HG03095 (cell line): ENCODE data around the gene PBX1.

Experiments used
- ATAC-seq: cut with Tn5 transposase; IDR thresholded peaks from one replicate; pipeline ENCODE4 v1.9.1; 2021; ENCODE audit warnings: moderate library complexity; ENCODE audit not compliant: unreplicated experiment

The PBX1 gene

DNA sequence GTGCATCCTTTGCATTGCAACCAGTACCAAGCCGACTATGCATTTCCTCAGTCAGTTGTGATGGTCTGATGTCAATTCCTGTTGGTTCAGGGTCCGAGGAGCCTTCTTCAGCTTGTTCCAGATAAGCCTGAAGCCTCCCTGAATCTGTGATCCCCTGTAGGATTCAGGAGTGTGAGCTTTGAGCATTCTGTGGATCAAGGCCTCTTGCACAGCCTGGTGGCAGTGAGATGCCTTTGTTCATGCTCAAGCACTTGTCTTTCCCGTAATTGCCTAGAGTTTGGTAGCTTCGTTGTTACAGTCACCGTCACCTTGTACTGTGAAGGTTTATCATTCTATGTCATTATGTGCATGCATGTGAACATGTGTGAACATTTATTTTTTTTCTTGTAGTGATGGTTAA, 103.5 kb downstream of the PBX1 start:
- ATAC-seq, result no peak

DNA sequence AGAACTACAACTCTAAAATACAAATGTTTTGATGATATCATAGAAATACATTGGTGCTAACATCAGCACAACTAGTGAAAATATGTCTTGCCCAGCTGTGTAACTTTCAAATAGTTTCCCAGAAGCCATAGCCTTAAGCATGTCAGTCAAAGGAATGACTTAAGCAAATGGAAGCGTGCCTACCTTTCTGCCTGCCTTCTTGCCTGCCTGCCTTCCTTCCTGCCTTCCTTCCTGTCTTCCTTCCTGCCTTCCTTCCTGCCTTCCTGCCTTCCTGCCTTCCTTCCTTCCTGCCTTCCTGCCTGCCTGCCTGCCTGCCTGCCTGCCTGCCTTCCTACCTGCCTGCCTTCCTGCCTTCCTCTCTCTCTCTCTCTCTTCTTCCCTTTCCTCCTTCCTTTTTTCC, 104.0 kb downstream of the PBX1 start:
- ATAC-seq, result no peak

DNA sequence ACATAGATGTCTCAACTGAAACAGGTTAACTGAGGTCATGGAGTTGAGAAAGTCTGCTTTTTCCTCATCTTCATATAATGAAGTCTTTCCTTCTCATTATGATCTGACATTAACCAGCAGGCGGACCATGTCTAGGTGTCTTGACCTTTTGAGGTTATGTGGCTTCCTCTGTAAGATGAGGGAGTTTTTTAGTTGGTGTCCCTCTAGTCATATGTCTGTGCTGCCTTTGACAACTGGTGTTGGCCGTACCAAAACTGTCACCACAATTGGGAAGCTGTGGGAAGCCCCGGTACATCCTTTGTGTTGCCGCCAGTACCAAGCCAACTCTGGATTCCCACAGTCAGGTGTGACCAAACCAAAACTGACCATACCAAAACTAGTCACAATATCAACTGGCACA, 105.1 kb downstream of the PBX1 start:
- no peak for ATAC-seq

DNA sequence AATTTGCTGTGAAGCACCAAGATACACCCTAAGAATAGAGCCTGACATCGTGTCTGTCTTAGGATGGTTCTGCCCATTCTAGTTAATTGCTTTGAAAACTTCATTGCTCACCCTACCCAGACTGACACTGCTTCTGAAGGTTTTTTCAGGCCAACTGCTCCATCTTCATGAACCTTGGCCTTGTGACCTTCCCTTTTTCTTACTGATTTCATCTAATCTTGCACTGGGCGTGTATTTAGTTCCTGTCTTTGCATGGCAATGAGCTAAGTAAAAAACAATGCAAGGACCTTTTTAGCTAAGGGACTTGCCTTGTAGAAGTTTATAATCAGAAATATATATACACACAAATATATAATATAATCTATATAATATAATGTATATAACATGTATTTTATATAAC, 108.0 kb downstream of the PBX1 start:
- no peak for ATAC-seq

DNA sequence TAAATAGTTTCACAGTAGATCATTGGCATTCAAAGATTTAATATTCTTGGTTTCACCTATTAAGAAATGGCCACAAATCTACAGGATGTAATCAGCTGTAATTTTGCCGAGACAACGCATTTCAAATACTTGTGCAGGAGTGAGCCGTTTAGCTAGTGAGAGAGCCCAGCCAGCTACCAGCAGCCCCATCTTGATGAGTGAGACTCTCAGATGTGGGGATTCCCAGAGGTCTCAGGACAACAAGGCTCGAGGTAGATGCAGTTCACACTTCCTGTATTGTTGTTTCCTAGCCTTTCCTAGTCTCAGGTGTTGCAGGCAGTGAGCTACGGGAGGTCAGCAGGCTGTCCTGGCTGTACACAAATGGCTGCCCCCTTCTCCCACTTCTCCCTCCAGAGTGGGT, 108.6 kb downstream of the PBX1 start:
- ATAC-seq, result no peak

DNA sequence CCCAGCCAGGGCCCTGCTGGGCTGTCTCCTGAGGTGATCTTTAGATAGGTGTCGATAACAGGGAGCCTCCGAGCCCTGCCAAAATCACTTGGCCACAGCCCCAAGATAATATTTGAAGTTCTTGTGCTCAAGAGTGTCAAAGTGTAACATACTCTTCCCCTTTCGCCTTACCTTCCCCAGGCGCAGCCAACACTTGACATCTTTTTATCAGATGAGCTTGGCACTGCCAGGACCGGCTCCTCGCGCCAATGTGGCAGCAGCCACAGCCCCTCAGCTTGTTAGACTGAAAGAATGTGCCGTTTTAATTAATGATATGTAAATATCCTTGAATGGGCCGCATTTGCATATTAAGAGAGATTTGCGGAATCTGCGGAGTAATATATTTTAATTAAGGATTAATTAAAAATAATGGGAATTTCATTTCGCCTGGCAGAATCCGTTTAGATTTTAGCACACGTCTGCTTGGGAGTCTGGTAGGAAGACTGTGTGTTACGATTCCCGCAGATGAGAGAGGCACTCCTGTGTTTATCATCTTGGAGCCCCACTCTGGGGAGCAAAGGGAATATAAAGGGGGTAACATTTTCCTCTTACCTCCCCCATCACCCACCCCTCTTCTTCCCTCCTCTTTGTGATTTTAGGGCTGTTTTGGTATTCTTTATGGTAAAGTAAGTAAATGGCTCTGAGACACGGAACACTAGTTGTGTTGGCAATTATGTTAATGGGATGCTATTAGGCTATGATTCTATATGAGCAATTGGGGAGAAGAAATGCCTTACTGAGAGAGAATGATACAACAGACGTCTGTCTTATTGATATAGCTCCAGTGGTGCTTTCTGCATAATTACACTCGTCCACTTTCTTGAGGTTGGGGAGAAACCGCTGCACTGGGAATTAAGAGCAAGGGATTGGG, 109.8 kb downstream of the PBX1 start:
- ATAC-seq, result no peak

DNA sequence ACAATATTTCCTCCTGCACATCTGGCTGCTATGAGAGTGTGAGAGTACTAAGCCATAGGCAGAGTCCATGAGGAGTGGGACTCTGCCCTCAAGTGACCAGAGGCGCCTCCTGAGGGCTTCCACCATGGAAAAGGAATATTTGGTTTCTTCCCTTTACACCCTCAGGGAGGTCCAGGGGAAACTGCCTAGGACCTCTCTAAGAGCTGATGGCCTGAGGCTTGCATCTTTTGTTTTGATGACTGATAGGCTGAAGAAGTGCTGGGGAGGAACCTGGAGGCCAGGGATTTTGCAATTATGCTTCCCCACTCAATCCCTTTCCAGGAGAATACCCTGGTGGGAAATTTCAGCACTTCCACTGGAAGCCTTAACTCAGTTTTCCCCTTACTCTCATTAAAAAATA, 111.0 kb downstream of the PBX1 start:
- ATAC-seq, result no peak

DNA sequence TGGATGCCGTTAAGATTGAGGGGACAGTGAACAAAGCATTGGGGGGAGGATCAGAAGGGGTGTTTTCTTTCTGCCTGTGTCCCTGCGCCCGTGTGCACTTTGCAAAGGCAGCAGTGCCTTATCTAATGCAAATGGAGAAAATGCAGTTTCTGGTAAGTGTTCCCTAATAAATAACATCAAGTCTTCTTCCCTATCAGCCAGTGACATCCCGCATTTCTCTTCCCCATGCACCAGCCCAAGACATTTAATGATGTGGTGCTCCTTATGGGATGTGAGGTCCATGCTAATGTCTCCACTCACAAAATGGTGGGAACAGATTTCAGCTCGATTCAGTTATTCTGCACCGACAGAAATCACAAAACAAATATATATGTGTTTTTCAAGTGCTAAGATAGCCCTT, 111.8 kb downstream of the PBX1 start:
- no peak for ATAC-seq

DNA sequence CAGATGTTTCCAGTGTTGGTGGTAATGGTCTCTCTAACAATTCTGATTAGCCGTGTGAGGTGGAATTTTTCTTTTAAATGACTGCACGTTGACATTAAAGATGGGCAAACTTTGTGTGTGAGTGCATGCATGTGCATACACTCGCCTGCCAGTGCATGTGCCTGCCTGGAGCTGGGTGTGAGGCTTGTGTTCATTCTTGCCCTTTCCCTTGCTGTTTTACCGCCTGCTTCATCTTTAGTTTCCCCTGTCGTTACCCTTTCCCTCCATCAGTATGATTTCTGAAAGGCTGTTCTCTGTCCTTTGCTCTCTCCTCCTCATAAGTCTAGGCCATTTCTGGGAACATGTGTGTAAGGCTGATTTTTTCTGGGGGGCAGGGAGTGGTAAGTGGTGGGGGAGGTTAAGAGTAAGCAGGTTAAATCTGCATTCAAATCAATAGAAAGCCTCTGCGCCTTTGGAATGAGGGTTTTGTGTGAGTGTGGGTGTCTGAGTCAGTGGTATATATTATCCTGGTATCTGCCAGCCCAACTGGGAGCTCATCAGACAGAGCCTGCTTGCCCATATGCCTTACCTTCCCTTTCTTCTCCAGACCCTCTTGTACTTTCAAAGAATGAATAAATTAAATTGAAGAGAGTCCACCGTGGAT, 112.5 kb downstream of the PBX1 start:
- ATAC-seq, result no peak

DNA sequence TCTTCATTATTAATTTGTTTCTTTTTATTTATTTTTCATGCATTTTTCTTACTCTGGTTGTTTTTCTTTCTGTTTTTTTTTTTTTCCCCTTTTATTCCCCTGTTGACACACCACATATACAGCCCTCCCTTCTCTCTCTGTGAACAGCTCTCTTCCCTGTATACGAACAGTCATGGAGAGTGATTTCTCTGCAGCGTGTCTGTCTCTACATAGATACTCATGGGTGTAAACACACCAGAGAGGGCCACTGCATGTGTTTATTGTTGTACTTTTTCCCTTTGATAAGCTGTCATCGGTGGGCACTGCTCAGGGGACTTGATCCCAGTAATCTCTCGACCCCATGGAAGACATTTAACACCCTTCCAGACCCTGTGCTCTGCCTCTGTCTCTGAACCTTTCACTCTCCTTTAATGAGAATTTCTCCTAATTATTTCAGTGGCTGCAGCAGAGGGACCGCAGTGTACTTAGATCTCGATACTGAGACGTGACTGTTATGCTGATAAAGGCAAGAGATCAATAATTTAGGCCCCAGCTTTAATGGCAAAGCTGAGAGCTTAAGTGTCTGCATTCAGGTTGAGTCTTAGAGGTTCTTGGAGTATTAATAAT, 113.1 kb downstream of the PBX1 start:
- no peak for ATAC-seq

DNA sequence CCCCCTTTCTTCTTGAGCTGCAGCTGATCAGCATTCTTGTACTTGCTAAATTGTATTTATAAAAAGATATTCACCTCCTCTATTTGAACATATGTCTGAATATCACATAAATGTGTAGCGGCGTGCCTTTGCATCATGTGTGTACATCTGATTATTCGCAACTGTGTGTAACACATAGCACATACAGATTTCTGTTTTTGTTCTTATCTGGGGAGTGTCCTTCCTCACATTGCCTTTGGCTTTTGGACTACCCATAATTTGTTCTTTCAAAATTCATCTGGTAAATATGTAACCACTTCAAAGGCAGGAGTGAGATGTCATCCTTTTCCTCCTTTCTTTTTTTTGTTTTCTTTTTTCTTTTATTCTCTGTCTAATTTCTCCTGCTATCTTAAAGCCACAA, 113.6 kb downstream of the PBX1 start:
- ATAC-seq, result no peak

DNA sequence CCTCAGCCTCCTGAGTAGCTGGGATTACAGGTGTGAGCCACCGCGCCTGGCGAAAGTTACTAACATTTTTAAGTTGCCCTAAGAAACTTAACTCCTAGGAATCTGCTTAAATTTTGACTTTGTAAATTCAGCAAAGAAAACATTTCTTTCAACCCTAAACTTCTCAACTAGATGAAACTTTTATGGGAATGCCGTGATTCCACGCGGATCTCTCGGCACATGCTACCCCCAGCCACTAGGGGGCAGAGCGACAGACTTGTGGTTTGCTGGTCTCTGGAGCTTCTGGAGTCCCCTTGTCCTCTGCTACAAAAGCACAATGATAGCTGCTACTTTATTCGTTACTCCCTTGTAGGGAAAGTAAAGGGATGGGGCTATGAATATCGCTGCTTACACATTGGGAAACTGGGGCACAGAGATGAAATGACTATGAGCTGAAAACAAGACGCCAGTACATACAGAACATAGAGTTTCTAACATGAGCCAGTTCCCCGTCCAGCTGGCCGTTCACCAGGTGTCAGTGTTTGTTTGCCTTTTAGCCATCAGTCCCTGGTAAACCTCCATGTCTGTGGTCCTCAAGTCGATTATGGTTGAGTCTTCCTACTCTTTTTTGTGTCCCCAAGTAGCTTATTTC, 114.7 kb downstream of the PBX1 start:
- ATAC-seq, result no peak

DNA sequence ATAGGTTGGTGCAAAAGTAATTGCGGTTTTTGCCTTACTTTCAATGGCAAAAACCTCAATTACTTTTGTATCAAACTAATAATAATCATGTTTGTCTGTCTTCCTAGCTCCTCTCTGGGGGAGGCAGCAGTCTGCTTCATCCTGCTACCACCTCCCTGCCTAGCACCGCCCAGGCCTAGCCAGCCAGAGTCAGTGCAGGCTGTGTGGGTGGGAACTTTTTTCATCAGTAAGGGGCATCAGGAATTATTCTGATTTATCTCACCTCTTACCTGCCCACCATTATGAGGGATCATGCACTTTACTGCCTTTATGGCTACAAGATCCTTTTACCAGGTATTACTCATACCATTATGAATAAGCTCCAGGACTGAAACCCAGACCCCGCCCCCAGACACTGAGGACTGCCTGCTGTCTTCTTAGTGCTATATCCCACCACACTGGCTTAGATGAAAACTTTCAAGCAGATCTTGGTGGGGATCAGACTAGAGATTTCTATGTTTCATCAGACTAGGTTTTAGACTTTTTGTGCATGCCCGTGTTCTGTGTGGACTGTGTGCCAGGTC, 116.4 kb downstream of the PBX1 start:
- no peak for ATAC-seq

DNA sequence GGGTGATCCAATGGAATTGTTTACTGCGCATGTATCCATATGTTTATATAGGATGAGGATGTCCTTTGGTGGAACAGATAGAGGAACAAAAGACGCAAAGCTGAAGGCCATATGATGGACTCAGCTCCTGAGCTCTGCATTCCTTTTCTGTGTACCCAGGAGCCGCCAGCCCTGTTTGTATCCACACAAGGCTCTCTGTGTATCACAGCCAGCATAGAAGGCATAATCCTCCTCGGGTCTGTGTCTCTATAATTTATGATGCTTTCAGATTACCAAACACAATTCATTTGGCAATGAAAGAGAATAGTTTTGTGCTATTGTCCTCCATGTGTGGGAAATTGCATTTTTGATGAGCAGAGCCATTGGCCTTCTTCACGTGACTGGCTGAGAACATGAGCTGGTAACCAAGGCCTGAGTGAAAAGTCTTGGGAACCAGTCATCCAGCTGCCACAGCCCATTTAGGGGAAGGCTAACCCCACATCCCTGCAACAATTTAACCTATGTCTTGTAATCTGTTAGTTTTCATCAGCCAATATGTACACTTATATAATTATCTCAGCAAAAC, 119.2 kb downstream of the PBX1 start:
- ATAC-seq, result no peak

DNA sequence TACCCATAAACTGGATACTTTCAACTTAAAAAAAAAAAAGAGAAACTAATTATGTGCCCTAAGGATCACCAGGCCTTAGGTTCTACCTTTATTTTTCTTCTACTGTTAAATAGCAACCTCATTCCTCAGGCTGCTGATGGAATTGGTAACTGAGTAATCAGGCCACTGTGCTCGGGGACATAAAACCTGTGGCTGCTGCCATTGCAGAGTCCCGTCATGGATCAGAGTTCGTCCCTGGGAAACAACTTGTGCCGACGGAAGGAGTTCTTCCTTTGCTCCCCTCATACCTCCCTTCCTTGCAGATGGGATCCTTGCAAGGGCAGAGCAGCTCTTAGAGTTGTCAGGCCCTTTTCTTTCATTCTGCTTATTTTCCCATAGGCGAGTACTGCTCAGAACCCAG, 123.6 kb downstream of the PBX1 start:
- no peak for ATAC-seq

DNA sequence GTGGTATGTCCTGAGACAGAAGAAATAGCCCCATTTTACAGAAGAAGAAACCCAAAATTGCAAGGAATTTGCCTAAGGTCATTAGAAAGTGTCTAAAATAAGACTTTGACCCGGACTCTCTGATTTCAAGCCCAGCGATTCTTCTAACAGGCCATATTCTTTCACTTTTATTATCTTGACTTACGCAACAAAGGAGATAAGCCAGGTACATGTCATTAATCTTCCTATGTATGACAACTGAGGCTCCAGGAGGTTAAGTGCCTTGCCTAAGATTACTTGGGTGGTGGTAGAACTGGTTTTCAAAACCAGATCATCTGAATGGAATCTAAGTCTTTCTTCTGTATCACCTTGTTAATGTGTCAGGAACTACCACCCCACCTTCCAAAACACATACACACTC, 124.3 kb downstream of the PBX1 start:
- ATAC-seq, result no peak

DNA sequence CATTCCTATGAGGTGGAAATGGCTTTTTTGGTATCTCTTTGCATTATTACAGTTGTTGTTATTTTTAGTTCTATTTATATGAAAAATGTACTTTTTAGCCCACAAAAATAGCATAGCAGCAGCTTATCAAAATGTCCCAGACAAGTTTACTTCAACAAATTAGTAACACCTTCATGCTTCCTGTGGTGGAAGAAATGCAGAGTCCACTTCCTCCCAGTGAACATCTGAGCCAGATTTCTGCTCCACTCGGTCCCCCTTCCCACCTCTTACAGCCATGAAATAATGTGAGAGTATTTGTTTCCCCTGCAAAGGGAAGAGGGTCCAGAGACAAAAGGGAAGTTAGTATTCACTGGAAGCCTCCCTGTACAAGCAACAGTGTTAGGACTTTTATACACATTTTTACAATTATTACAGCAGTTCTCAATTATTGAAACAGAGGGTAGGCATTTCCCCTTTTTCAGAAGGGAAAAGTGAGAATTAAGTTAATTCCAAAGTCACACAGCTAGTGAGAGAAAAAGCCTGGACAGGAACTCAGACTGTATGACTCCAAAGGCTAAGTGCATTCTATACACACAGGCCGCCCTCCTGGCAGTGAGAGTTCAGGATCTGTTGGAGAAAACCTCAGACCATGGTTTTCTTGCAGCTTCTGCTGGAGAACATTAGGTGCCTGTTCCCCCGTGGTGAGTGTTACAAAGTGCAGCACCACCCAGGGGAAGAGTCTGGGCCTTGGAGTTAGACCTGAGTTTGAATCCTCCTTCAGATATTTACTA, 126.5 kb downstream of the PBX1 start:
- ATAC-seq, result no peak

DNA sequence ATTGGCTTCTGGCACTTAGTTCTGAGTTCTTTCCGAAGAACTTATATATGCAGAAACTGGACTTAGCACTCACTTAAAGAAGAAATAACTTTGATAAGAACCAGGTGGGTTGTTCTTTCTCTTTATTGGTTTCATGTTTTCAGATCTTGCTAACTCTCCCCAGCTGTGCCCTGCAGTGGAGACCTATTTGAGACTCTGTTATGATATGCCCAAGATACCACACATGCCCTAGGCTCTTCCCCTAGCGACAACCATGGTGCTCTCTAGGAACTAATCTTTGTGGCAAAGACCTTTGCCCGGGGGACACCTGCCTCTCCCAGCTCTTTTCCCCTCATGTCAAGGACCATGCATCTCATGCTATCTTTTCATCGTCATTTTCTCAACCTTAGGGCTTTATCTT, 128.8 kb downstream of the PBX1 start:
- ATAC-seq, result no peak

DNA sequence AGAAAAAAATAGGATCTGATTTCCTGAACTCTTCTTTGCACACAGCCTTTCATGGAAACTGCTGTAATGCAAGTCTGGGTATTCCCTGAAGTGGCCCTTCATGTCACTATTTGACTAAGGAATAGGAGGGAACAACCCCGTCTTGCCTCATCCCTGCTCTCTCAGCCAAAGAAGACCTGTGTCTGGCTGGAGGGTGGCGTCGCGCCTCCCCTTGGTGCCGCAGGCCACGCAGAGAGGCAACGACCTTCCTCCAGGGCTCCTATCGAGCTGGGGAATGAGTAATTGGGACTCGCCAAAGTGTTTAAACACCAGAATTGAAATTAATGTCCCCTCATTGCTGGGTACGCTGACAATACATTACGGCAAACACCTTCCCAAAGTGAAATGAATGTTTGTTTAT, 129.8 kb downstream of the PBX1 start:
- ATAC-seq, result no peak
